Activated naive CD4-positive, alpha-beta T cell treated with anti-CD3 and anti-CD28 coated beads, Interleukin-2, amount 50 U/mL, for 72 hours (primary cell): ENCODE data around the gene FBN1. TPM values are rescaled to one million over a fixed set of nuclear protein-coding genes. Genes with fewer than 3 reads are reported as not detected.

Experiments used
- ATAC-seq, 2 donors: fragments of 150-1000 bp; cut with Tn5 transposase; 2 replicates each; pipeline ENCODE4 v1.10.0; 2021; ENCODE audit warnings: mild to moderate bottlenecking in 2 of 2, moderate library complexity in 2 of 2
- DNase-seq, 2 donors: peaks; one replicate each; pipeline ENCODE4 v3.0.0; 2021 to 2022; ENCODE audit warnings: low spot score in 2 of 2
- H3K27ac Mint-ChIP-seq, 2 donors: one replicate each; pipeline ENCODE4 v1.8.0; 2022; ENCODE audit warnings: mild to moderate bottlenecking in 2 of 2, mixed read lengths in 2 of 2
- H3K36me3 Mint-ChIP-seq, 2 donors: one replicate each; pipeline ENCODE4 v1.8.0; 2022; ENCODE audit warnings: mixed read lengths in 2 of 2
- H3K9me3 Mint-ChIP-seq, 2 donors: one replicate each; pipeline ENCODE4 v1.8.0; 2022; ENCODE audit warnings: mixed read lengths in 2 of 2
- total RNA-seq, 2 donors: library from RNA; stranded (reverse); gene quantifications; one replicate each; pipeline ENCODE4 v1.2.3, GENCODE V29; 2022

The FBN1 gene
- total RNA-seq, 2 donors from 2014 or later: 0.52 to 1.4 TPM

GRCh38 chr15:48530528-48530927 lies 115.0 kb downstream of the FBN1 start:
- no peaks in the 10 kb centered on the region for H3K9me3 Mint-ChIP-seq
- ATAC-seq: no peak
- DNase-seq: no peak
- H3K27ac Mint-ChIP-seq: no peak overlapping the region
- H3K36me3 Mint-ChIP-seq: no peaks in the 10 kb centered on the region

GRCh38 chr15:48528921-48529320 lies 116.6 kb downstream of the FBN1 start:
- H3K27ac Mint-ChIP-seq: no peak overlapping the region
- DNase-seq (no peak), ATAC-seq (no peak)
- no peaks in the 10 kb centered on the region for H3K36me3 Mint-ChIP-seq
- H3K9me3 Mint-ChIP-seq: no peaks in the 10 kb centered on the region

- ATAC-seq (no peak), DNase-seq (no peak)
- H3K9me3 Mint-ChIP-seq: no peaks in the 10 kb centered on the region
- H3K36me3 Mint-ChIP-seq: no peaks in the 10 kb centered on the region
- H3K27ac Mint-ChIP-seq: no peak overlapping the region
These were observed 118.0 kb downstream of the FBN1 start for GRCh38 chr15:48527517-48527916.

GRCh38 chr15:48522911-48523310 lies 122.6 kb downstream of the FBN1 start:
- Mint-ChIP-seq H3K27ac (no peak overlapping the region), H3K36me3 (no peaks in the 10 kb centered on the region), H3K9me3 (no peaks in the 10 kb centered on the region)
- ATAC-seq (no peak), DNase-seq (no peak)

- H3K9me3 Mint-ChIP-seq: no peaks in the 10 kb centered on the region
- no peak for ATAC-seq
These were observed 123.4 kb downstream of the FBN1 start for GRCh38 chr15:48522123-48522522.

GRCh38 chr15:48520376-48521155 lies 124.9 kb downstream of the FBN1 start:
- Mint-ChIP-seq H3K36me3 (no peaks in the 10 kb centered on the region), H3K9me3 (no peaks in the 10 kb centered on the region), H3K27ac (no peak overlapping the region)
- ATAC-seq (no peak), DNase-seq (no peak)

More at GRCh38 chr15:48522123-48522522, 123.4 kb downstream of the FBN1 start:
- H3K36me3 Mint-ChIP-seq: no peaks in the 10 kb centered on the region
- no peak overlapping the region for H3K27ac Mint-ChIP-seq
- no peak for DNase-seq

GRCh38 chr15:48516121-48516520 lies 129.4 kb downstream of the FBN1 start:
- DNase-seq (no peak), ATAC-seq (no peak)
- no peaks in the 10 kb centered on the region for H3K36me3 Mint-ChIP-seq
- H3K9me3 Mint-ChIP-seq: no peaks in the 10 kb centered on the region
- H3K27ac Mint-ChIP-seq: no peak overlapping the region

- no peaks in the 10 kb centered on the region for H3K36me3 Mint-ChIP-seq
- DNase-seq: no peak
- no peak overlapping the region for H3K27ac Mint-ChIP-seq
- H3K9me3 Mint-ChIP-seq: no peaks in the 10 kb centered on the region
- no peak for ATAC-seq
These were observed 130.0 kb downstream of the FBN1 start for GRCh38 chr15:48515500-48515899.

- Mint-ChIP-seq H3K27ac (no peak overlapping the region), H3K9me3 (no peaks in the 10 kb centered on the region), H3K36me3 (no peaks in the 10 kb centered on the region)
- no peak for DNase-seq
- ATAC-seq: no peak
These were observed 131.2 kb downstream of the FBN1 start for GRCh38 chr15:48514103-48514816.

GRCh38 chr15:48510976-48511375 lies 134.5 kb downstream of the FBN1 start:
- Mint-ChIP-seq H3K9me3 (no peaks in the 10 kb centered on the region), H3K27ac (no peak overlapping the region), H3K36me3 (no peaks in the 10 kb centered on the region)
- ATAC-seq: no peak
- DNase-seq: no peak

GRCh38 chr15:48507416-48508065 lies 138.0 kb downstream of the FBN1 start:
- Mint-ChIP-seq H3K27ac (no peak overlapping the region), H3K9me3 (no peaks in the 10 kb centered on the region), H3K36me3 (no peaks in the 10 kb centered on the region)
- ATAC-seq (peak in 1 of 2 donors; percentile 49), DNase-seq (no peak)

- no peak overlapping the region for H3K27ac Mint-ChIP-seq
- no peak for ATAC-seq
- H3K9me3 Mint-ChIP-seq: no peaks in the 10 kb centered on the region
These were observed 140.4 kb downstream of the FBN1 start for GRCh38 chr15:48505067-48505466.

GRCh38 chr15:48501208-48501607 lies 144.3 kb downstream of the FBN1 start:
- no peaks in the 10 kb centered on the region for H3K36me3 Mint-ChIP-seq
- no peak overlapping the region for H3K27ac Mint-ChIP-seq
- ATAC-seq: no peak
- DNase-seq: no peak
- H3K9me3 Mint-ChIP-seq: no peaks in the 10 kb centered on the region

More at GRCh38 chr15:48505067-48505466, 140.4 kb downstream of the FBN1 start:
- DNase-seq: no peak
- H3K36me3 Mint-ChIP-seq: no peaks in the 10 kb centered on the region

GRCh38 chr15:48500595-48500994 lies 144.9 kb downstream of the FBN1 start:
- H3K36me3 Mint-ChIP-seq: no peaks in the 10 kb centered on the region
- DNase-seq (no peak), ATAC-seq (no peak)
- no peak overlapping the region for H3K27ac Mint-ChIP-seq
- H3K9me3 Mint-ChIP-seq: no peaks in the 10 kb centered on the region

GRCh38 chr15:48499978-48500377 lies 145.5 kb downstream of the FBN1 start:
- no peak overlapping the region for H3K27ac Mint-ChIP-seq
- H3K9me3 Mint-ChIP-seq: no peaks in the 10 kb centered on the region

GRCh38 chr15:48498828-48499227 lies 146.7 kb downstream of the FBN1 start:
- H3K27ac Mint-ChIP-seq: no peak overlapping the region
- no peaks in the 10 kb centered on the region for H3K9me3 Mint-ChIP-seq

More at GRCh38 chr15:48499978-48500377, 145.5 kb downstream of the FBN1 start:
- DNase-seq (no peak), ATAC-seq (no peak)
- no peaks in the 10 kb centered on the region for H3K36me3 Mint-ChIP-seq

GRCh38 chr15:48494631-48495030 lies 150.9 kb downstream of the FBN1 start:
- Mint-ChIP-seq H3K36me3 (no peaks in the 10 kb centered on the region), H3K9me3 (no peaks in the 10 kb centered on the region), H3K27ac (no peak overlapping the region)
- ATAC-seq (no peak), DNase-seq (no peak)

More at GRCh38 chr15:48498828-48499227, 146.7 kb downstream of the FBN1 start:
- DNase-seq (no peak), ATAC-seq (no peak)
- no peaks in the 10 kb centered on the region for H3K36me3 Mint-ChIP-seq
